TTC549 (cell line): ENCODE measurements around the gene TPD52L2.

Source experiments
- FAIRE-seq: peaks from 2 replicates; lab custom pipeline; 2012; peaks lifted over from hg19 to GRCh38; lab: Jason Lieb, UNC

Gene TPD52L2

DNA sequence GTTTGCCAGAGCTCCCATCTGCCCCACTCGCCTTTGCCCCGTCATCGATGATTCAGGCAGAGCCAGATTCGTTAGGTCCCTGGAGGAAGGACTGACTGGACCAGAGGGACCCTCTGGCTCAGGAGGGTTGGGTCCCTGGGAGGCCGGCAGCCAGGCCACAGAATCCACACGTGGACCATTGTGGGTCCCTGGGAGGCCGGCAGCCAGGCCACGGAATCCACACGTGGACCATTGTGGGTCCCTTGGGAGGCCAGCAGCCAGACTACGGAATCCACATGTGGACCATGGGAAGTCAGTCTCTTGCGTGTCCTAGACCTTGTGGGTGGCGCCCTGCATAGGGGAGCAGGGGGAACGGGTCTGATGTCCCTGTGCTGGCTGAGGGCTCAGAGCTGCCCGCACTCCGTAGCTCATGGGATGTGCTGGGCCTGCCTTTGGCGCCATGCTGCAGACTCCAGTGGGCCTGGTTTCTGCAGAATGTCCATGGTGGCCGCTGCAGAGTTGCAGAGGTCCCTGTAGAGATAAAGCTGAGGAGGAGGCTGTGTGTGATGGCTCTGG, 67.6 kb downstream of the TPD52L2 start:
- no peak for FAIRE-seq

DNA sequence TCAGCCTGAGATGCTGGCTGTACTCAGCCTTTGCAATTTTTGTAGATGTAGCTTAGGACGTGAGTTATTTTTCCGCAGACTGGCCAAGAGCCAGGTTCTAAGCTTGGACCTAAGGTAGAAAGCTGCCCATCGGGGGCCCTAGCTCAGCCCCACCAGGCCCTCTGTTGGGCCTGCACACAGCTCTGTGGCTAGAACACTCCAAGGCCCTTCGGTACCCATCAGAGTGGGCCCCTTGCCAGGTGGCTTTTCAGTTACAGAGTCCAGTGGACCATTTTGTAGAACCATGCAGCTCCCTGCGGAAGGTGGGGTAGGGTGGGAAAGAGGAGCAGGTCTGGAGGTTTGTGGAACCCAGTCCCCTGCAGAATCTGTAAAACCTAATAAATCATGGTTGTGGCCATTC, 68.6 kb downstream of the TPD52L2 start:
- no peak for FAIRE-seq

DNA sequence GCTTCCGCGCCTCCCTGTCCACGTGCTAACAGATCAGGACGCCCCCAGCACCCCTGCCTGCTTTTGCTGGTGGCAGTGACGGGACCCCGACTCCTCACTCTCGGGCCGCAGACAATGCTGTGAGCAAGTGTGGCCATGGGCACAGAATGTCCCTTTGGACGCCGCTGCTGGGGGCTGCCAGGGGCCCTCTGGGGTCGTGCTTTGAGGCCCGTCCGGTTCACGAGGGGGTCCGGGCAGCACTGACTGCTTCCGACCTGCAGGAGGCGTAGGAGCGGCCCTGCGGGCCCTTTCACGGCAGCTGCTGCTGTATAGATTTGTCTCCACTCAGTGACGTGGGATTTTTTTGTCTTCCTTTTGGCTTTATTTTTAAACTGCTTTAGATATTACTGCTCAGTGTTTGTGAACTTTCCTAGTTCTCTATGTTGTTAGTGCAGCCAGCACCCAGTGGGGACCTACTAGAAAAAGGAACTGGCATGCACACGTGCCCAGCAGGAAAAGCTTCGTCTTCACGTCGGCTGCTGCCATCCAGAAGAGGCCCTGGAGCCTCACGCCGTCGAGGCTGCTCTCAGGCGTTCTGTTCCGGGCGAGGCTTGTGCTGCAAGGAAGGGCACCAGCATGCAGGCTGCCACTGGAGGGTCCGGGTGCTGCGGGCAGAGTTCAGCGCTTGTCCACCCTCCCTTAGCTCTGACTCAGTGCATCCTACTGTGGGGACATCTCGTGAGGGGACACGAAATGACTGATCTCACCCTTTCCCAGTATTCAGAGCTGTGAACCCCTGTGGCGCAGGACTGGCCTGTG, 69.4 kb downstream of the TPD52L2 start:
- FAIRE-seq, result no peak

DNA sequence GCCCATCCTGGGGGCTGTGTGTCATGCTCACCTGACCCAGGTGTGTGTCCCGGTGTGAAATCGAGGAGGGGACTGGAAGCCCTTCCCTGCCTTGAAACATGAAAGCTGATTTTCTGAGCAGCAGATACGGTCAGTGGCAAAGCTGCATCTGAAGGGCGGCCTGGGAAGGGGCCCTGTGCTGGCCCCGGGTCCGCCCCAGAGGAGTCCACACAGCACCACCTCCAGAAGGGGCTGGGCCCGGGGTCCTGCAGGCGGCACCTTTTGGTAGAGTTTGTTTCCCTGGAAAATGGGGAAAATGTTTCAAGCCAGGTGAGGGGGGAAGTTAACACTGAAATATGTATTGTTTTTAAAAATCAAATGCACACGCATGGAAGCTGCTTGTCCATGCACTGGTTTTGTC, 70.4 kb downstream of the TPD52L2 start:
- no peak for FAIRE-seq

DNA sequence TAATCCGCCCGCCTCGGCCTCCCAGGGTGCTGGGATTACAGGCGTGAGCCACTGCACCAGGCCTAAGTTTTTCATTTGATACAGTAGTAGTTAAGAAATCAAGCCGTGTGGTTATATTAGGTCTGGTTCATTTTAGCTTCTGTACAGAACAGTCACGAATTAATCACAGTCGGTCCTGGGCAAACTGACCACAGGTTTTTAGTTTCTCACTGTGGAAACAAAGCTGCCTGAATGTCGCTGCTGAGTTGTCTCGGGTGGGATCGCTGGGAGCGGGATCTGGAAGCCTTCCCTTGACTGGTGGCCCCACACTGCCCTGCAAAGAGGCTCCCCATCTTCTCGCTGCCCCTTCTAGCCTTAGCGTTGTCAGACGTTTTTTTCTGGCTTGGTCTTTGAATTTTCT, 72.5 kb downstream of the TPD52L2 start:
- FAIRE-seq, result no peak

DNA sequence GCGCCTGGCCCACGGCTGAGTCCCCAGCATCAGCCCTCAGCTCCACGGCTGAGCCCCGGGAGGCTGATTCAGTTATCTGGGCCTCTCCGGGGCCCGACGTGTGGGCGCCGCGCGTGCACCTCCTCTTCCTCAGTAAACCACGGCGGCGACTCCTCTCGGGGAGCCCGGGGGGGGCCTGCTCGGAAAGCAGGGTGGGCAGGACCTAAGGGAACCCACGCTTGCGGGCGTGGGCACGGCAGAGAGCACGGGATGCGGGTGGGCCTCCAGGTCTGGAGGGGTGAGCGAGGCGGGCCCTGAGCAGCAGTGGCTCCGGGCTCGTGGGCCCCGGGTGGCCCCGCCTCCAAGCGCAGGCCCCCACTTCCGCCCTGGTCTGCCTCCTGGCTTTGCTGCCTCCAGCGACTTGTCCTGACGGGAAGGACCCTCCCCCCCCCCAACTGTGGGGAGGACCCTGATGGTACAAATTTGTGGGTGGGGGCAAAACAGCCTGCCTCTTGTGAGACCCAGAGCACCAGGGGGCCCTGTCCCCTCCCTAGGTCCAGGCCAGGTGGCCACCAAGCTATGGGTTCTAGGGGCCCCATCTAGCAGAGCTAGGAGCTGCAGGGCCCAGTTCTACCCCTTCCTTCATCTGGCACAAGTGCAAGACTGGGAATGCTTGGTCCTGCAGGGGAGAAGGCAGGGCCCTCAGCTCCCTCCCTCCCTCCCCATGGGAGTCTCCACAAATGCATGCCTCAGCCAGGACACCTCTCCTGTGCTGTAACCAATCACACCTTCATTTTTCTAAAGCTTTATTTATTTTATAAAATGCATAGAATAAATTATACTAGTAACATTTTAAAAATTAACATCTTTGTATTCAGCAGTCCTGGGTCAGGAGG, 74.2 kb downstream of the TPD52L2 start:
- FAIRE-seq, result no peak

DNA sequence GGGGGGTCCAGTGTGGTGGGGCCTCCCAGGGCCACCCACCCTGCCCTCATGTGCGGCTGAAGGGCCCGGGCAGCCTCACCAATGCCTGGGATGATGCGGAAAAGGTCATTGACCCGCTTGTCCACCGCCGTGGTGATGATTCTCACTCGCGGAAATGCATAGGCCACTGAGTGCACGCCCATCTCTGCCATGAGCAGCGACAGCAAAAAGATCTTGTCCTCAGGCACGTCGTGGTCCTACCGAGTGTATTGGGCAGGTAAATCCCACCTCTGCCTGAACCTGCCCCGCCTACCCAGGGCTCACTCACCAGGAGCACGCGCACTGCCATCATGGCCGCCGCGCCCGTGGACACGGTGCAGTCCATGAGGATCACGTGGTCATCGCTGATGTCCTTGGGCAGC, 75.0 kb downstream of the TPD52L2 start:
- FAIRE-seq, result no peak

DNA sequence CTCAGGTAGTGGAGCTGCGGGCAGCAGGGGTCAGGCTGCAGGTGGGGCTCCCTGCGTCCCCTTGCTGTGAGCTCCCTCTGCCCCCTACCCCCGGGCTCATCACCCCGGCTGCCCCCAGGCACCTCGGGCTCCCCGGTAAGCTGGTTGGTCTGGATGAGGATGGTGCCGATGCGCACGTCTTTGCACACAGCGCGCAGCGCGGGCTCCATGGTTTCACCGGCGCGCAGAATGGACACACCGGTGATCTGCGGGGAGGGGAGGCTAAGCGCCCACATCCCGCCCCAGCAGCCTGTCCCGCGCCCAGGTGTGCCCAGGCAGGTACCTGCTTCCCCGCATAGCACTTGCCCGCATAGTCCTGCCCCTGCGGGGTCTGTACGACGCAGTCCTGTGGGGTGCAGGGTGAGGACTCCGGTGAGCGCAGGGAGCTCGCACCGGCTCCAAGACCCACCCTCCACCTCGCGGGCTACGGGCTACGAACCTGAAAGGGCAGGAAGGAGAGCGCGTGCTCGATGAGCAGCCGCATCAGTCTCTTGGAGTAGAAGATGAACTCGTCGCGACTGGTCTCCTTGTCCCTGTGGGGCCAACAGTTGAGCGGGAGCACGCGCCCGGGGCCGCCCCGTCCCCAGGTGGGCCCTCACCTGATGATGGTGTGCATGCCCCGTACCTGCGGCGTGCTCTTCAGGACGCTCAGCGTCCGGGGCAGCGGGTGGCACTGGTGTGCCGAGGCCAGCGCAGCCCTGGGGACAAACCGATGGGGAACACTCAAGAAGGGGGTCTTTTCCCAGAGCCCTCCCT, 75.6 kb downstream of the TPD52L2 start:
- no peak for FAIRE-seq
